Loucy (cell line): Measurements from ENCODE around the gene ZSWIM6.
"Not testable (repeated sequence)": the region's sequence is repeated elsewhere in the genome, so short reads cannot be mapped to it uniquely, and the experiment has no call there.

ENCODE experiments used
- H2AFZ ChIP-seq: fragments of 200-600 bp; sonication (generic); 2 replicates; pipeline ENCODE4 v1.6.0; 2016; ENCODE audit warnings: antibody characterized with exemption, mild to moderate bottlenecking, low read length, moderate library complexity
- H3F3A ChIP-seq: fragments of 200-600 bp; 2 replicates; pipeline ENCODE4 v1.6.0; 2016; ENCODE audit warnings: antibody characterized with exemption, low read depth, mild to moderate bottlenecking
- H3K27me3 ChIP-seq: fragments of 200-600 bp; sonication (generic); 2 replicates; pipeline ENCODE4 v1.6.1; 2014; ENCODE audit warnings: low read length, mild to moderate bottlenecking; ENCODE audit not compliant: insufficient read depth, poor library complexity, severe bottlenecking
- H3K36me3 ChIP-seq: fragments of 200-600 bp; sonication (generic); 2 replicates; pipeline ENCODE4 v1.6.1; 2016; ENCODE audit warnings: low read length; ENCODE audit not compliant: insufficient read depth
- H3K4me1 ChIP-seq: fragments of 200-600 bp; sonication (generic); 2 replicates; pipeline ENCODE4 v1.5.1; 2014; ENCODE audit warnings: low read length, mild to moderate bottlenecking; ENCODE audit not compliant: insufficient read depth, poor library complexity, severe bottlenecking
- H3K4me2 ChIP-seq: fragments of 200-600 bp; sonication (generic); 2 replicates; pipeline ENCODE4 v1.6.0; 2014; ENCODE audit warnings: antibody characterized with exemption, low read length, low read depth, mild to moderate bottlenecking; ENCODE audit not compliant: poor library complexity, severe bottlenecking
- H3K4me3 ChIP-seq: fragments of 200-600 bp; sonication (generic); 2 replicates; pipeline ENCODE4 v1.5.1; 2014; ENCODE audit warnings: low read length, mild to moderate bottlenecking, mixed read lengths; ENCODE audit not compliant: poor library complexity, severe bottlenecking
- H3K79me2 ChIP-seq: fragments of 200-600 bp; sonication (generic); 2 replicates; pipeline ENCODE4 v1.6.1; 2014; ENCODE audit warnings: low read length; ENCODE audit not compliant: insufficient read depth
- H3K9ac ChIP-seq: fragments of 200-600 bp; sonication (generic); 2 replicates; pipeline ENCODE4 v1.6.0; 2014; ENCODE audit warnings: mild to moderate bottlenecking, low read depth, low read length, moderate library complexity; ENCODE audit not compliant: poor library complexity, severe bottlenecking
- H3K9me2 ChIP-seq: fragments of 200-600 bp; sonication (generic); replicated peaks from 2 replicates; pipeline ENCODE4 v1.6.1; 2016; ENCODE audit warnings: low read depth, low read length, mixed read lengths
- H3K9me3 ChIP-seq: fragments of 200-600 bp; sonication (generic); 2 replicates; pipeline ENCODE4 v1.6.1; 2014; ENCODE audit warnings: mild to moderate bottlenecking, antibody characterized with exemption, low read length, low read depth; ENCODE audit not compliant: insufficient read depth
- H4K20me1 ChIP-seq: fragments of 200-600 bp; sonication (generic); 2 replicates; pipeline ENCODE4 v1.6.0; 2014; ENCODE audit warnings: antibody characterized with exemption, low read length, mild to moderate bottlenecking; ENCODE audit not compliant: insufficient read depth, poor library complexity, severe bottlenecking
- CTCF ChIP-seq: fragments of 200-600 bp; sonication (generic); conservative IDR thresholded peaks from 2 replicates; pipeline ENCODE4 v1.5.1; 2014; ENCODE audit warnings: mild to moderate bottlenecking, antibody characterized with exemption, low read length
- EZH2phosphoT487 ChIP-seq: fragments of 200-600 bp; IDR thresholded peaks from 2 replicates; pipeline ENCODE4 v1.6.1; 2018; ENCODE audit warnings: antibody characterized with exemption, mild to moderate bottlenecking, moderate library complexity, borderline replicate concordance

The ZSWIM6 gene

GRCh38 chr5:61402970-61403900 lies 71.2 kb downstream of the ZSWIM6 start:
- Histone ChIP-seq H3K4me2 (no peak overlapping the region), H3K4me1 (peaks cover 3% of the 10 kb centered on the region), H3K9me2 (no peaks in the 10 kb centered on the region), H3K27me3 (no peaks in the 10 kb centered on the region), H3K9me3 (no peaks in the 10 kb centered on the region), H3K36me3 (no peaks in the 10 kb centered on the region), H4K20me1 (peaks cover 29% of the 10 kb centered on the region), H2AFZ (no peak overlapping the region), H3K9ac (no peak overlapping the region), H3K4me3 (no peak overlapping the region), H3F3A (no peaks in the 10 kb centered on the region), H3K79me2 (peaks cover 16% of the 10 kb centered on the region)
- TF ChIP-seq EZH2phosphoT487 (no peak), CTCF (no peak)

GRCh38 chr5:61405511-61406295 lies 73.6 kb downstream of the ZSWIM6 start:
- H3K9me2 ChIP-seq: no peaks in the 10 kb centered on the region
- H3K4me1 ChIP-seq: peaks cover 12% of the 10 kb centered on the region
- peaks cover 27% of the 10 kb centered on the region for H3K79me2 ChIP-seq
- TF ChIP-seq EZH2phosphoT487 (no peak), CTCF (no peak)
- no peak overlapping the region for H3K9ac ChIP-seq
- H3F3A ChIP-seq: no peaks in the 10 kb centered on the region
- H3K4me3 ChIP-seq: no peak overlapping the region
- no peaks in the 10 kb centered on the region for H3K36me3 ChIP-seq
- H3K27me3 ChIP-seq: no peaks in the 10 kb centered on the region
- no peaks in the 10 kb centered on the region for H3K9me3 ChIP-seq
- H4K20me1 ChIP-seq: peaks cover 37% of the 10 kb centered on the region
- no peak overlapping the region for H2AFZ ChIP-seq
- no peak overlapping the region for H3K4me2 ChIP-seq

- H3K9me3 ChIP-seq, H3K4me3 ChIP-seq, H3K9me2 ChIP-seq, H2AFZ ChIP-seq, H3K27me3 ChIP-seq, H3K9ac ChIP-seq, H3K4me2 ChIP-seq, H3K36me3 ChIP-seq, H3F3A ChIP-seq: not testable (repeated sequence)
- peaks cover 12% of the 10 kb centered on the region for H3K4me1 ChIP-seq
- peaks cover 36% of the 10 kb centered on the region for H4K20me1 ChIP-seq
- H3K79me2 ChIP-seq: peaks cover 27% of the 10 kb centered on the region
These were observed 74.4 kb downstream of the ZSWIM6 start for GRCh38 chr5:61406497-61406896.
